GM21381 (cell line): ENCODE data around the gene CT45A3.
"Not testable (repeated sequence)": the region's sequence is repeated elsewhere in the genome, so short reads cannot be mapped to it uniquely, and the experiment has no call there.

Source experiments
- ATAC-seq: cut with Tn5 transposase; IDR thresholded peaks from one replicate; pipeline ENCODE4 v1.9.1; 2021; ENCODE audit warnings: mild to moderate bottlenecking, moderate library complexity; ENCODE audit not compliant: unreplicated experiment

The CT45A3 gene

GRCh38 chrX:135768091-135768490, at the start of gene CT45A3:
CT45A3 (minus strand) TSS chrX:135768191; CDS start chrX:135764444, 3,747 bp downstream.
- ATAC-seq, result not testable (repeated sequence)

- ATAC-seq, result not testable (repeated sequence)
Measured at GRCh38 chrX:135802687-135803086, 34.7 kb upstream of the CT45A3 start, which contains the start of gene CT45A6. CT45A6 (minus strand) TSS chrX:135802787; CDS start chrX:135798993, 3,794 bp downstream.

GRCh38 chrX:135785403-135785802, 17.4 kb upstream of the CT45A3 start, which contains the start of gene CT45A5:
CT45A5 (minus strand) TSS chrX:135785503; CDS start chrX:135781729, 3,774 bp downstream.
- not testable (repeated sequence) for ATAC-seq

GRCh38 chrX:135744739-135745138, 23.3 kb downstream of the CT45A3 start:
- not testable (repeated sequence) for ATAC-seq

- ATAC-seq, result no peak
Measured at GRCh38 chrX:135741192-135741715, 26.7 kb downstream of the CT45A3 start.

GRCh38 chrX:135740681-135741149, 27.3 kb downstream of the CT45A3 start:
- ATAC-seq, result peak; percentile 64

GRCh38 chrX:135737366-135738071, 30.5 kb downstream of the CT45A3 start:
- ATAC-seq, result no peak

- ATAC-seq, result not testable (repeated sequence)
Measured at GRCh38 chrX:135734666-135735065, 33.3 kb downstream of the CT45A3 start.

- ATAC-seq, result no peak
Measured at GRCh38 chrX:135713795-135714194, 54.2 kb downstream of the CT45A3 start.

- not testable (repeated sequence) for ATAC-seq
Measured at GRCh38 chrX:135713183-135713689, 54.8 kb downstream of the CT45A3 start, which contains the start of gene CT45A1. CT45A1 (plus strand) TSS chrX:135713639; CDS start chrX:135718941, 5,302 bp downstream.
